Mucosa of gallbladder (tissue), 1 donor: ENCODE data around the gene TRAPPC10. TPM values are rescaled to one million over a fixed set of nuclear protein-coding genes. Genes with fewer than 3 reads are reported as not detected.

Experiments used
- DNase-seq: peaks from one replicate; pipeline ENCODE4 v3.0.0-alpha.2; 2020; ENCODE audit warnings: low spot score
- total RNA-seq: library from RNA; stranded (reverse); gene quantifications from one replicate; pipeline ENCODE4 v1.2.1, GENCODE V29; 2021
- donor health status: DM: no; HTN: no; CAD: no.

Gene TRAPPC10
- total RNA-seq, 1 donor from 2014 or later: 37.0 TPM

DNA sequence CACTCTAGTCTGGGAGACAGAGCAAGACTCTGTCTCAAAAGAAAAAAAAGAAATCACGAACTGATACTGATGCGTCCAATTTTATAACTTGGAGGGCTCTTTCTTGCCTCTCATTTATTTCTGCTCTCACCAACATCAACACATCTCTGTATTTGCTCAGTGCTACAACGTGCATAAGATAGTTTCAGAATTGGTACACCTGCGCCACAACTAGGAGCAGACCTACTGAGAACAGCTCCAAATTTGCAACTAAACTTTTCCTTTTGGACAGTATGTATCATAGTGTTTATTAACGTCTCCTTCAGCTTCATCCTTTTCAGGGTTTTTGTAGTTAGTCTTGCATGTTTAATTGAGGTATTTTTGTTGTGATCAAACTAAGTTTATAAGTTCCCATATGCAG lies 27.7 kb downstream of the TRAPPC10 start:
- no peak for DNase-seq

DNA sequence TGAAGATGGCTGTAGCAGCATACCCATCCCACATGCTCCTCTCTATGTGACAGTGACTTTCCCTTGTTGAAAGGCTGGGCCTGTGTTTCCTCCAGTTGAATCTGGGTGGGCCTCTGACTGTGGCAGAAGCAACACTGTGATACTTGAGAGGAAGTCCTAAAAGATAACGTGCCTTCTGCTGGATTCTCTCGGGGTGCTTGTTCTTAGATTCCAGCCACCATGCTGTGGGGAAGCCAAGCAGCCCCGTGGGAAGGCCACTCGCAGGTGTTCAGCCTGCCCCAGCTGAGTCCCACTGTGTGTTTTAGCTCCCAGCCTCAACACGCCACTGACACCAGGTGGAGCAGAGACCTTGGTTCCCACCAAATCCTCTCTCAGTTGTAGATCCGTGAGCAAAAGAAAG lies 31.5 kb downstream of the TRAPPC10 start:
- no peak for DNase-seq

DNA sequence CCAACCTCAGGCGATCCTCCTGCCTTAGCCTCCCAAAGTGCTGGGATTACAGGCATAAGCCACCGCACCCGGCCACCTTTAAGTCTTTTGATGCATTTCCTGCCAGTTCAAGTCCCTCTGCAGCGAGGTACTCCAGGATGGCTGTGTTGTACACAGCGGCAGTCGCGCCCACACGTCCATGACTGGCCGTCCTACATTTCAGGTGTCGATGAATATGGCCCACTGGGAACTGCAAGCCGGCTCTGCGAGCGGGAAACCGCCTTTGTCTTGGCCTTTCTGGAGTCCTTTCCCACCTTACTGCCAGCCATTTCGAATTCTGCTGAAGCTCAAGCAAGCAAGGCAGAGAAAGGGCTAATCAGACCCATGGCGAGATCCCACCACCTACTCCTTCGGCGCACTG lies 34.6 kb downstream of the TRAPPC10 start:
- DNase-seq: no peak

DNA sequence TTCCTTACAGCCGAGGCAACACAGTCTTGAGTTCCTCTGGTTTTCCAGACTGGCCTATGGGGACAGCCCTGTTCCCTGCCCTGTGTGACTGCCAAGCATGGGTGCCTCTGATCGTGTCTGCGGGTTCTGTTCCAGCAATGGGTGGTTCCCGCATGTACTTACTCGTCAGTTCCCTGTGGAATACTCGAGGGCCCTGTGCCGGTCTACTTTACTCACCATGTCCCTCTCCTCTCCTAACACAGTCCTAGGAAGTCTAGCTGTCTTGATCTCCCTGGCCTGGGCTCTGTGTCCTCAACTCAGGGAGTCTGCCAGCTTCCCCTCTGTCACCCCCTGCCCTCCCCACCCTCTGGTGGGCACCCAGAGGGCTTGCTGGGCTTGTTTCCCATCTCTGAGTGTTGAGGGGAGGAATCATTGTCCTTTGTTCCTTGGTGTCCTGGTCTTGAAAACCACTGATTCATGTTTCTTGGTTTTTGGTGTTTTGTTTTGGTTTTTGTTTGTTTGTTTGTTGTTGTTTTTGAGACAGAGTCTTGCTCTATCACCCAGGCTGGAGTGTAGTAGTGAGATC lies 36.0 kb downstream of the TRAPPC10 start:
- no peak for DNase-seq

DNA sequence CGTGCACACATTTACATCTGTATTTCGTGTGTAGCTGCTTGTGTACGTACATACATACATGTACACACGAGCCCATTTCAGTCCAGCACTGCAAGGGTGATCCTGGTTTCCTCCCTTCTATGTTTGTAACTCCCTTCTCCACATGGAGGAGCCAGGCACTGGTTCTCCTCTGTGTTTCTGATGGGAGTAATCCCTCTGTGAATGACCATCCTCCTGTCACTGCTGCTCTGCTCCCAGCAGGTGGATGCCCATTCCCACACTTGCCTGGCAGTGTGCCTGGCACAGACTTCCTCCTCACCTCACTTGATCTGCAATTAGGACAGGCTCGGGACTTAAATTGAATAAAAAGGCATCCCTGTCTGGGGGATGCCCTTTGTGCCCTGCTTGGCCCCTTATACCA lies 37.1 kb downstream of the TRAPPC10 start:
- DNase-seq: no peak

DNA sequence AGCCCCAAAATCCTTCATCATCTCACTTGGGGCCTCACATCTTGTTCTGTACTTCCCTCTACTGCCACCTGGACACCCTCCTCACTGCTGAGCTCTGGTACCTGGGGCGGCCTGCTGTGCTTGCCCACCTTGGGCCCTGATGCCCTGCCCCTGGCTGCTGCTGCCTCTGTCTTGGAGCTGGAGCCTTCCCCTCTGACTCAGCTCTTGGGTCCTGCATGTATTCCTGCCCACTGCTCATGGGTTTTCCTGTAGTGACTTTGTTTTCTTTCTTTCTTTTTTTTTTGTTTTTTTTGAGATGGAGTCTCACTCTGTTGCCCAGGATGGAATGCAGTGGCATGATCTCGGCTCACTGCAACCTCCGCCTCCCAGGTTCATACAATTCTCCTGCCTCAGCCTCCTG lies 37.5 kb downstream of the TRAPPC10 start:
- DNase-seq: no peak

DNA sequence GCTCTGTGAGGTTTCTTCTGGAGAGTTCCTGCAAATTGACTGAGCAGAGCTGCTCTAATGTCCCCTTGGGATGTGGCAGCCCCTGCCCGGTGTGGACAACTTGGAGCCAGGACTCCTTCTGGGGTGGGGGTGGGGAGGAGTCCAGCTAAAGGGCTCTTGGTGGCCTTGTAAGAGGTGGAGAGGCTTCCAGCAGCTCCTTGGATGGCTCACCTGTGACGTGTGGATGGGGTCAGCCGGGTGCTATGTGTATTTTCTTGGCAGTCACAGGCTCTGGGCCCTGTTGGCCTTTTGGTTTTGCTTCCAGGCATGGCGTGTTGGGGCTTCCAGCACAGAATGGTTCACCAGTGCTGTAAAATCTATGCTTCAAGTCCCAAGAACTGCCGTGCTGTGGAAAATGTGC lies 38.2 kb downstream of the TRAPPC10 start:
- no peak for DNase-seq

DNA sequence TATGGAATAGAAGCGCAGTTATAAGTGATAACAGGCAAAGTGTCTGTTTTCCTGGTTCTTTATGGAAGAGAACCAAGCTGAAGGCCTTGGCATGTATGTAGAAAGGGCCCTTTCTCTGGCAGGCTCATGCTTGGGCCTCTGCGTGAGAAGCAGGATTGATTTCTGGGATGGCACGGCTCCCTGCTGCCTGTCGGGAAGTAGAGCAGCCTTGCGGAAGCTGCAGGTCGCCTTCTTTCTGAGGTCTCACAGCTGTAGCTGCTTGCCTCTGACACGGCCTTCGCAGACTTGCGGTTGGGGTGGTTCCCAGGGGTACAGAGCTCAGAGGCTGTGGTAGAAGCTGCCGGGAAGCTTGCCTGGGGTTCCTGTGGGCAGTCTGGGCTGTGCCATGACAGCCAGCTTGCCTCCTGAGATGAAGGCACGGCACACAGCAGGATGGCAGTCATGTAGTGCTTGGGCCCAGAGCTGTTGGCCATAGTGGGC lies 39.4 kb downstream of the TRAPPC10 start:
- DNase-seq: peak; percentile 60

DNA sequence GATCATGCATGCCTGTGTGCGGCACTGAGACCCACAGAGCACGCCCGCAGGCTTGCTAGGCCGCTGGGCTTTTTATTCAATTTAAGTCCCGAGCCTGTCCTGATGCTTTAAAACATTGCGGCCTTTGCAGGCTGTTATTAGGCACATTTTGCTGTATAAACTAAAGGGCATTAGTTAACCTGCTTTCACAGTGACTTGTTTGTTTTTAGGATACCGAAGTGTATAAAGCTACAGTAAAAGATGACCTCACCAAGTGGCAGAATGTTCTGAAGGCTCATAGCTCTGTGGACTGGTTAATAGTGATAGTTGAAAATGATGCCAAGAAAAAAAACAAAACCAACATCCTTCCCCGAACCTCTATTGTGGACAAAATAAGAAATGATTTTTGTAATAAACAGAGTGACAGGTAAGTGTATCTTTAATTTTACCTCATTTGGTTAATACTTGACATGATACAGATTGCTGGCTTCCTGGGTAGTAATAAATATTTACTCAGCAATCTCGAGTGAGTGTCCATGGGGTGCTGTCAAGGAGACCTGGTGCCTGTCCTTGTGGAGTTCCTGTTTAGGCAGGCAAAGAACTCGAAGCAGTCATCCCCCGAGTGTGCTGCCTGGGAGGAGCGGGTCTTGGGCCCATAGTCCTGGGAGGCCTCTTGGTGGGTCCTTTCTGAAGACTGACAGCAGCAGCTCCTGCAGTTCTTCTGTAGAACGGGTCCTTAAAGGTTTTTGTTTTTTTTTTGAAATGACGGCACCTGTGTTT lies 40.1 kb downstream of the TRAPPC10 start:
- DNase-seq: peak; percentile 35

DNA sequence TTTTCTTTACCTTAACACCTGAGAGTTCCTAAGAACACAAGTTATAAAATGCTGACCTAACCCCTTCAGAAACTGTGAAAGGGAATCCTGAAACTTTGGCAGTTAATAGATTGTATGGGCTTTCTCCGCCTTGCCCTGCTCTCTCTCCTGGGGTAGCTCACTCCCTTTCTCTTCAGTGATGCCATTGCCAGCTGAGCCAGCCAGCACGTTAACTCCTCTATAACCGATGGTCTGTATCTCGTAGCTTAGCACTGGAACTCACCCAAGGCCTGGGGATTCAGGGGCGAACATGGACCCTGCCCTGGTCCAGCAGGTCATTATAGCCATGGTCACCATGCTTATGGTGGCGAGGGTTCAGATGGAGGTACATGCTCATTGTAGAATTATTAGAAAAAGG lies 40.7 kb downstream of the TRAPPC10 start:
- DNase-seq: no peak

DNA sequence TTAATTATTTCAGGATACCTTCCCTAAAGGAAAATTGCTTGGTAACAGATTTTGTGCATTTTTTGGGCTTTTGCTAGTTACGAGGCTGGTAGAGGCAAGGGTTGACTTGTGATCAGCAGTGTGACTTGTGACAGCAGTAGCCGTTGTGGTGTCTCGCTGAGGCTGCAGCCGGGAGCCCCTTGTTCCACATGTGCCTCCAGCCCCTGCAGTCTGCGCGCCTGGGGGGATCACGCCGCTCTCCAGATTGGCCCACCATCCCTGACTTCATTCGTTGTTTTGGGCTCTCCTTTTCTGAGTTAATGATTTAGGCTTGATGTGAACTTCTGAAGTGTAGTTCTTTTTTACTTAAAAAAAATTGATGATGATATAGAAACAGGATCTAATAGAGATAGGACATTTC lies 41.5 kb downstream of the TRAPPC10 start:
- DNase-seq: no peak

DNA sequence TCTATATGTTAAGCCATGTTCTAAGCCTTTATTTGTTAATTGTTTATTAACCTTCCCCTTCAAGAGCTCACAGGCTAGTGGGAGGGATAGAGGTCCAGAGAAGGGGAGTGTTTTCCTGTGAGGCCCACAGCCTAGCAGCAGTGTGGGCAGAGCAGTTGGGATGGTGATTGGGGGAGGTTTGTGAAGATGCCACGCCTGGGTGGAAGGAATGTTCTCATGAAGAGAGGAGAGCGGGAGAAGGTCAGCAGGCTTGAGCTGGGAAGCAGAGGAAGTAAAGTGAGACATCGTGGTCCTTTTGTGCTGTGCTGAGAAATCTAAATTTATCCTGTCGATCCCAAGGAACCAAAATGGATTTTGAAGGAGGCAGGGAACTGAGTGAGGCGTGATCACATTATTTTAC lies 42.6 kb downstream of the TRAPPC10 start:
- no peak for DNase-seq

DNA sequence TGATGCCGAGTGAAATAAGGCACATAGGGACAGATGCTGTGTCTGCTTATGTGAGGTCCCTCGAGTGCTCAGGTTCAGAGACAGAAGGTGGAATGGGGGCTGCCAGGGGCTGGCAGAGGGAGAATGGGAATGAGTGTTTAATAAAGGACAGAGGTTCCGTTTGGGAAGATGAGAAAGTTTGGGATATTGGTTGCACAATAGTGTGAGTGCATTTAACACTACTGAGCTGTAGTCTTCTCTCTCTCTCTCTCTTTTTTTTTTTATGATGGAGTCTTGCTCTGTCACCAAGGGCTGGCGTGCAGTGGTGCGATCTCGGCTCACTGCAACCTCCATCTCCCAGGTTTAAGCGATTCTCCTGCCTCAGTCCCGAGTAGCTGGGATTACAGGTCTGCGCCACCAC lies 44.9 kb downstream of the TRAPPC10 start:
- DNase-seq: no peak

DNA sequence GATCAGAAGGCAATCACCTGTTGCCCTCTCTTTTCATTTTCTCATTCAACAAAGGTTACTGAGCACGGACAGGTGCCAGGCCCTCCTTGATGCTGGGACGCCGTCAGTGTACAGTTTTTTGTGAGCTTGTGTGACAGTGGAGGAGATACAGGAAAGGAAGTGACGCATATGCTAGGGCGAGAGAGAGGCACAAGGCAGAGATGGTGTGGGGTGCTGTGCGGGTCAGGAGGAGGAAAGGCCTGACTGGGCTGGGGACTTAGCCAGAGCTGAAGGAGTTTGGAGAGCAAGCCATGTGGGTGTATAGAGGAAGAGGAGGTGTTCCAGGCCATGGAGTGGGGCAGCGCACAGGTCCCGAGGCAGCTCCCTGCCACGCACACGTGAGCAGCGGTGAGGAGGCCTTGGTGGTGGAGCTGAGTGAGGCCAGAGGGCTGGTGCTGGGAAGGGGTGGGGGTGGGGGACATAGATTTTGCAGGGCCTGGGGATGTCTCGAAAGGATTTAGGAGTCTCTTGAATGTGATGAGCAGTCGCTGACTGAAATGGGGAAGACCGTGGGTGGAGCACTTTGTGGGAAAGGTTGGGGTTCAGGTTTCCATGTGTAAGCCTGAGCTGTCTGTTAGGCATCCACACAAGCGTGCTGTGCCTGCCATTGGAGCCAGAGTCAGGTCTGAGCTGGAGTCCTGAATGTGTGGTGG lies 46.0 kb downstream of the TRAPPC10 start:
- DNase-seq: no peak

DNA sequence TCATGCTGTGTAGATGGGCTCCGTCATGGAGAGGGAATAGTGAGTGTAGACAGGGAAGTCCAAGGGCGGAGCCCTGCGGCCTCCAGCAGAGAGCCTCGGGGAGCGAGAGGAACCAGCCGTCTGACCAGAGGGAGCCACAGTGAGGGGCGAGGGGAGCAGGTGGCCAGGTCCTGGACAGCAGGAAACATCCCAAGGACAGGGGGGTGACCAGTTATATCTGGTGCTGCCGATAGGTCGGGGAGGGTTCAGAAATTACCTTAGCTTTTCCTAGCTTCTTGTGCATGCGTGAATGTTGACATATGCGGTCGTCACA lies 46.5 kb downstream of the TRAPPC10 start:
- DNase-seq: no peak

DNA sequence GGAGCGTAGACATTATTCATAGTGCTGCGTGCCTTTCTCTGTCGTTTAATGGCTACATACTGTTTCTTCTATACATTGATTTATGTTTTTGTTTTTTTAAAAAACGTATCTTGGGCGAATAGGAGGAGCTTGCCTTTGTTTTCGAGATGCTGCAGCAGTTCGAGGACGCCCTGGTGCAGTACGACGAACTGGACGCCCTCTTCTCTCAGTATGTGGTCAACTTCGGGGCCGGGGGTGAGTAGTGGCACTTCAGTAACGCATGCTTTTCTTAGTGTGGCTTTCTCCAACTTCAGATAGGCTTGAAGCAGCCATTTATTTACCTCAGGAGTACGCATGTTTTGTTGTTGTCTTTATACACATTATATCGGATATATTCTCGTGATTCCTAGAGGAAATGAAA lies 46.9 kb downstream of the TRAPPC10 start:
- no peak for DNase-seq

DNA sequence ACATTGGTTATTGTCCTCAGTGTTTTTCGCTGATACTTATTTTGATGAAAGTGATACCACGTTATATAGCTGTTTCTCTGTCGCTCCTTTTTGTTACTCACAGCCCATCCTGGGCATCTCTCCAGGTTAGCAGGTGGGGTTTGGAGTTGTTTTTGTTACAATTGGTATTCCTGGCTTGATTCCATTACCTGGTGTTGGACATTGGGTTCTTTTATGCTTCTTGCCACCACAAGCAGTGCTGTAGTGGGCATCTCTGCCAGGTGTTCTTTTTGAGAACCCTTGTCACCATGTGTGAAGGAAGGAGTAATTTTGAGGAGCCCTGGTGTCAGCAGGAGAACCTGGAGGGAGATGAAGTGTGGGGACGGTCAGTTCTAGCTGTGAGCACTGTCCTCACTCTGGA lies 47.6 kb downstream of the TRAPPC10 start:
- no peak for DNase-seq

DNA sequence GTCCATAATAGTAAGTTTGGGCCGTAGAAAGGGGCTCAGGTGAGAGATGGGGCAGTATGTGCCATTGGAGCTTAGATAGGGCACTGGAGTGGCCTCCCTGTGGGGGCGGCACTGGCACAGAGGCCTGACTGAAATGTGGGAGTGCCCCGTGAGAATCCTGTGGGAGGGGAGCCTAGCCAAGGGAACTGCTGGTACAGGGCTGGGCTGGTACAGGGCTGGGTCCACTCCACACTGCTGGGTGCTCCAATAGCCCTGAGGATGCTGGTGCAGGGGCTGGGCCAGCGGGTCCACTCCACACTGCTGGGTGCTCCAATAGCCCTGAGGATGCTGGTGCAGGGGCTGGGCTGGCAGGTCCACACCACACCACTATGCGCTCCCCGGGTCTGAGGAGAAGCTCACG lies 50.3 kb downstream of the TRAPPC10 start:
- no peak for DNase-seq

DNA sequence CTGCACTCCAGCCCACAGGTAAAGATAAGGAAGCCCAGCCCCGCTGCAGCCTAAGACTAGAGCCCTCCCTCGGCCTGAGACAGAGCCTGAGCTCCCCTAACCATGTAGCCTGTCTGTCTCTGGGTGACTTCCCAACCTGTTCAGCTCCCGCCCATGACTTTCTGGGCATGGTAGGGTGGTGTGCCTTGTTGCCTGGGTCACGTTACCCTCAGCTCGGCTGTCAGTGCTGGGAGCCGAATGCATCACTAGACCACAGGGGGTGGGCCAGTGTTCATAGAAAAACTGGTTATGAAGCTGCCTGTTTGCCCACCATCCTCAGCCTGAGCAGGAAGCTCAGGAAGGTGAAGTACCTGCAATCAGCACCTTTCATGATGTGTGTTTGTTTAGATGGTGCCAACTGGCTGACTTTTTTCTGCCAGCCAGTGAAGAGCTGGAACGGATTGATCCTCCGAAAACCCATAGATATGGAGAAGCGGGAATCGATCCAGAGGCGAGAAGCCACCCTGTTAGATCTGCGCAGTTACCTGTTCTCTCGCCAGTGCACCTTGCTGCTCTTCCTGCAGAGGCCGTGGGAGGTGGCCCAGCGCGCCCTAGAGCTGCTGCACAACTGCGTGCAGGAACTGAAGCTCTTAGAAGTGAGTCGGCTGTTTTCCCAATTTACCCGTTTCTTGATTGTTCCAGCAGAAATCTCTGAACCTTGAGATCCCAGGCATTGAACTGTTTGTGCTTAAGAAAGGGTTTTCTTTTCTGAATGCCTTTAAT lies 51.2 kb downstream of the TRAPPC10 start:
- DNase-seq: no peak

DNA sequence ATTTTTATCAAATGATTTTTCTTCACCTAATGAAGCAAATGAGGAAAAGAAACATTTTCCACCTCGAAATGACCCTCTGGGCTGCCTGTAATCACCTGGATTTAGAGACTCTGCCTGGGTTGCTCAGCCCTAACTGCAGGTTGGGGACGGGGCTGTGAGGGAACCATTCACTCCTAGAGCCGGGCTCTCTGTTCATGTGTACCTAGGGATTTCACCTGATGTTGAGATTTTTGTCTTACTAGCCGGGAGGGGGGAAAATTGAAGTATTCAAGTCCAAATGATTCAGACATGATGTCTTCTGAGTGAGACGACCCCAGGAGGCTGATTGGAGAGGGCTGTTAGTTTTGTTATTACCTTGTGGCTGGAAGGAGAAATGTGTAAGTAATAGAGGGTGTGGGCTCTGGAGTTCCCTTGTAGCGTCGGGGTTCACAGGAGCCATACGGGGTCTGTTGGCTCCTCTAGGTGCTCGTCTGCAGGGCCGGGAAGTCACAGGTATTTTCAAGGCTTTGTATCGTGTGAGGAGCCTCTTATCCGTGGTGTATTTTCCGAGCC lies 52.8 kb downstream of the TRAPPC10 start:
- no peak for DNase-seq

DNA sequence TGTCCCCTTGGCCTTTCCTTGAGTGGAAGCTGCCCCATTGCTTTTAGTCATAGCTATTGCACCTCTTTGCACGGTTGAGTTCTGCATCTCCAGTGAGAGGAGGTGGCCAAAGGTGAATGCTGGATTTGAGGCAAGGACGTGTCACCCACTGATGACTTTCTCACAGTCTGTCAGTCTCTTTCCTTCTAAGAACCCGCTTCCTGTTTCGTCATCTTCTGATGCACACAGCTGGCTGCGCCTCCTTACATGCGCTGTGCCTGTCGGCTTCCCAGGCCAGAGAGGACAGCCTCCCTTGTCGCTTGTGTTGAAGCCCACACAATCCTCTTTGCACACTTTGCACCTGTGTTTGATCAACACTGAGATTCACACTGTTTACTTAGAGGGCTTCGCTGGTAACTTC lies 53.3 kb downstream of the TRAPPC10 start:
- no peak for DNase-seq

DNA sequence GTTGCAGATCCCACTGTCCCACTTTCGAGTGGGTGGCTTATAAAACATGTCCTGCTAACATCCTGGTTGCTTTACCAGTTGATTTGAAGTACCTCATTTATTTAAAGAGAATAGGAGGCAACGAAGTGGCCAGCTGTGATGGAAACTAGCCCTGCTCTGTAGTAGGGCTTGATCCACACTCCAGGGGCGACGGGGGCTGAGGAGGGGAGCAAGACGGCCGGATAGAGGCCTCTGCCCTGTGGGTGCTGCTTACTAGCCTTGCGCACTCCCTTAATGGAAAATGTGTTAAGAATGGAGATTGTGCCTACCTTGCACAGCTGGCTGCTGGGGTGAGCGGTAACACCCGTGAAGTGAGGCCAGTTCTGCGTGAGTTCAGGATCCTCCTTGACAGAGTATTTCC lies 54.0 kb downstream of the TRAPPC10 start:
- DNase-seq: no peak
